ENCODE data around the gene MUC20. TPM values are rescaled to one million over a fixed set of nuclear protein-coding genes. Genes with fewer than 3 reads are reported as not detected.

Gene MUC20
- total RNA-seq, 2 experiments from 2014 or later, result 0.20 to 0.65 TPM

DNA sequence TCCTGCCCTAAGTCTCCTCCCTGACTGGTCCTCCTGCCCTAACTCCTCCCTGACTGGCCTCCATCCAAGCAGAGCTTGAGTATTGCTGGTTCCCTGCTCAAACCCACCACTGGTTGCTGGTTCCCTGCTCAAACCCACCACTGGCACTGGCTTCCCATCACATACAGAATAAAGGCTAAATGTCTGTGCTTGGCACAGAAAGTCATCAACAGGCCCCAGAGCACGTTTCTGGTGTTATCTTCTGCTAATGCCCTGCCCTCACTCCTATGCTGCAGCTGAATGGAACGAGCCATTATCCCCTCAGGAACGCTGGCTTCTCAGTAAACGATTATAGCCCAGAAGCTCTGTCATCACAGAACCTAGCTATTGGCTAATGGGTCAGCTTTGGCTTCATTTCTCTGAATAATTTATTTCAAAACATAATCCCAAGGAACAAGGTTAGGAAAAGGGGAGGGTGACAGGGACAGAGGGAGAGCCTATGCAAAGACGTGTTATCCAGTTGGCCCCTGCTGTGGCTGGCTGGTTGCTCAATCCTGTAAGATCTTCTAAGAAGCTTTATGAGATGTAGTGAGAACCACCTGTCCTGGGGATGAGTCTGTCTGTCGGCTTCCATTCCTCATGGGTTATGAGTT, 6.3 kb upstream of the MUC20 start:
- Mint-ChIP-seq H3K4me1 (ENCODE audit: low read depth) (peaks cover 5% of the 10 kb centered on the region), H3K27ac (no peak overlapping the region), H3K4me3 (no peak overlapping the region), H3K27me3 (peaks cover 1% of the 10 kb centered on the region), H3K9me3 (no peaks in the 10 kb centered on the region), H3K36me3 (ENCODE audit: low read depth) (peaks cover 6% of the 10 kb centered on the region)
- DNase-seq (no peak), ATAC-seq (no peak)
- ChIA-PET CTCF (interaction anchor here (0.9 to 1.7 kb wide), 4 partner anchors 14 to 136 kb away, joined by 3 to 7 read pairs (median 3); no protein-coding TSS in a partner anchor), POLR2A (interaction anchor here (0.6 to 1.1 kb wide), 2 partner anchors 7 to 16 kb away, joined by 3 to 5 read pairs; no protein-coding TSS in a partner anchor)
- TF ChIP-seq, protein P1, sequence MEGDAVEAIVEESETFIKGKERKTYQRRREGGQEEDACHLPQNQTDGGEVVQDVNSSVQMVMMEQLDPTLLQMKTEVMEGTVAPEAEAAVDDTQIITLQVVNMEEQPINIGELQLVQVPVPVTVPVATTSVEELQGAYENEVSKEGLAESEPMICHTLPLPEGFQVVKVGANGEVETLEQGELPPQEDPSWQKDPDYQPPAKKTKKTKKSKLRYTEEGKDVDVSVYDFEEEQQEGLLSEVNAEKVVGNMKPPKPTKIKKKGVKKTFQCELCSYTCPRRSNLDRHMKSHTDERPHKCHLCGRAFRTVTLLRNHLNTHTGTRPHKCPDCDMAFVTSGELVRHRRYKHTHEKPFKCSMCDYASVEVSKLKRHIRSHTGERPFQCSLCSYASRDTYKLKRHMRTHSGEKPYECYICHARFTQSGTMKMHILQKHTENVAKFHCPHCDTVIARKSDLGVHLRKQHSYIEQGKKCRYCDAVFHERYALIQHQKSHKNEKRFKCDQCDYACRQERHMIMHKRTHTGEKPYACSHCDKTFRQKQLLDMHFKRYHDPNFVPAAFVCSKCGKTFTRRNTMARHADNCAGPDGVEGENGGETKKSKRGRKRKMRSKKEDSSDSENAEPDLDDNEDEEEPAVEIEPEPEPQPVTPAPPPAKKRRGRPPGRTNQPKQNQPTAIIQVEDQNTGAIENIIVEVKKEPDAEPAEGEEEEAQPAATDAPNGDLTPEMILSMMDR (IDR thresholded peaks at IDR 0.05), result no peak
- intact Hi-C loops (cut with micrococcal nuclease), result no loop called here

DNA sequence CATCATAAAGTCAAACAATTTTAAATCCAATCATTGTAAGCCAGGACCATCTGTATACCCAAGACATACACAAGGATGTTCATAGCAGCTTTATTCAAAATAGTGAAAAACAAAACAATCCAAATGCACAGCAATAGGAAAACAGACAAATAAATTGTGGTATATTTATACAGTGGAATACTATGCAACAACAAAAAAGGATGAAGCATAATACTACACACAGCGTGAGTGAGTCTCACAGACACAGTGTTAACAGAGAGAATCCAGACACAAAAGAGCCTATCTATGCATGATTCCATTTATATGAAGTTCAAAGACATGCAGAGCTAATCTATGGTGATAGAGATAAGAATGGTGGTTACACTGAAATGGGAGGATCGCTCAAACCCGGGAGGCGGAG, 5.6 kb upstream of the MUC20 start:
- peaks cover 6% of the 10 kb centered on the region for H3K36me3 Mint-ChIP-seq (ENCODE audit: low read depth)
- POLR2A ChIA-PET, result interaction anchor here (0.6 to 1.1 kb wide), 2 partner anchors 8 to 16 kb away, joined by 3 to 5 read pairs; no protein-coding TSS in a partner anchor
- no peak overlapping the region for H3K27ac Mint-ChIP-seq
- no peaks in the 10 kb centered on the region for H3K9me3 Mint-ChIP-seq
- peaks cover 1% of the 10 kb centered on the region for H3K27me3 Mint-ChIP-seq
- DNase-seq (no peak), ATAC-seq (no peak)
- intact Hi-C loops (cut with micrococcal nuclease), result no loop called here
- no peak overlapping the region for H3K4me3 Mint-ChIP-seq
- CTCF ChIA-PET, result interaction anchor here (0.9 to 1.7 kb wide), 4 partner anchors 14 to 135 kb away, joined by 3 to 7 read pairs (median 3); no protein-coding TSS in a partner anchor
- H3K4me1 Mint-ChIP-seq (ENCODE audit: low read depth), result peaks cover 5% of the 10 kb centered on the region
- TF ChIP-seq, protein P1 (IDR thresholded peaks at IDR 0.05), result no peak

DNA sequence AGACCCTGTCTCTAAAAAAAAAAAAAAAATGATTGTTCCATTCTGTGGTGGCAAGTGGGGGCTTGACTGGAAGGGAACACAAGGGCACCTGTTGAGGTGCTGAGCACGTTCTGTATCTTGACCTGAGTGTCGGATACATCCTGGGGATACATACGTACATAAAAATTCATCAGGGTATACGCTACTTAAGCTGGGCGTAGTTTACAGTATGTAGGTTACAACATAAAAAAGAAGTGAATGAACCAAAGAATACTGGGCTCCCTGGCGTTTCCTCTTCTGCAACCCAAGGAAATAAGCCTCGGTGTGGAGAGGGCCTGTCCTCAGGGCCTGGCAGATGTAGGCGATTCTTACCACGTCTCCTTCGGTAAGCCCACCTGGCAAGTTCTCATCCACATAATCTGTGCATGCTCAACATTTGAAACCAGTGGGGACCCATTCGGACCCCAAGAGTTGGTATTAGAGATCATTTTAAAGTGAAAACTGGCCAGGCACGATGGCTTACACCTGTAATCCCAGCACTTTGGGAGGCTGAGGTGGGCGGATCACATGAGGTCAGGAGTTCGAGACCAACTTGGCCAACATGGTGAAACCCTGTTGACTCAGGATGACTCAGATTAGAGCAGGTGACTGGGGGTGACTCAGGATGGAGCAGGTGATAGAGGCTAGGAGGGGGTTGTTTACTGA, 5.1 kb upstream of the MUC20 start:
- CTCF ChIA-PET, result interaction anchor here (1.4 to 3.0 kb wide), 4 partner anchors 15 to 135 kb away, joined by 3 to 13 read pairs (median 5); no protein-coding TSS in a partner anchor
- intact Hi-C loops (cut with micrococcal nuclease), result no loop called here
- H3K36me3 Mint-ChIP-seq (ENCODE audit: low read depth), result peaks cover 6% of the 10 kb centered on the region
- no peaks in the 10 kb centered on the region for H3K9me3 Mint-ChIP-seq
- DNase-seq, result peak; percentile 65
- no peak overlapping the region for H3K4me3 Mint-ChIP-seq
- POLR2A ChIA-PET, result no interaction called here
- peak; percentile 75 for ATAC-seq
- peaks cover 5% of the 10 kb centered on the region for H3K4me1 Mint-ChIP-seq (ENCODE audit: low read depth)
- TF ChIP-seq, protein P1 (IDR thresholded peaks at IDR 0.05), result no peak
- H3K27me3 Mint-ChIP-seq, result peaks cover 1% of the 10 kb centered on the region
- no peak overlapping the region for H3K27ac Mint-ChIP-seq

DNA sequence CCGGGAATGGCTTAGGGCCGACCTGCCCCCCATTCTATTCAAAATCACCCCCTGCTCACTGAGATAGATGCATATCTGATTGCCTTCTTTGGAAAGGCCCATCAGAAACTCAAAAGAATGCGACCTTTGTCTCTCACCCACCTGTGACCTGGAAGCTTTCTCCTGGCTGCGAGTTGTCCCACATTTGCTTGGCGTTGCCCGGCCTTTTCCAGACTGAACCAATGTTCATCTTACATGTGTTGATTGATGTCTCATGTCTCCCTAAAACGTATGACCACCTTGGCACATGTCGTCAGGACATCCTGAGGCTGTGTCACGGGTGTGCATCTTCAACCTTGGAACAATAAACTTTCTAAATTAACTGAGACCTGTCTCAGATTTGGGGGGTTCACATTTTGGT, 3.4 kb upstream of the MUC20 start:
- ChIA-PET CTCF (interaction anchor here (0.7 to 3.0 kb wide), 5 partner anchors 9 to 142 kb away, joined by 3 to 13 read pairs (median 5); no protein-coding TSS in a partner anchor), POLR2A (interaction anchor here (1.9 kb wide), 1 partner anchor 133 kb away, joined by 5 read pairs; no protein-coding TSS in a partner anchor)
- TF ChIP-seq, protein P1 (IDR thresholded peaks at IDR 0.05), result no peak
- DNase-seq (no peak), ATAC-seq (no peak)
- intact Hi-C loops (cut with micrococcal nuclease), result no loop called here
- no peak overlapping the region for H3K4me3 Mint-ChIP-seq
- H3K4me1 Mint-ChIP-seq (ENCODE audit: low read depth), result peaks cover 5% of the 10 kb centered on the region
- H3K27me3 Mint-ChIP-seq, result peaks cover 1% of the 10 kb centered on the region
- H3K9me3 Mint-ChIP-seq, result no peaks in the 10 kb centered on the region
- H3K36me3 Mint-ChIP-seq (ENCODE audit: low read depth), result peaks cover 6% of the 10 kb centered on the region
- no peak overlapping the region for H3K27ac Mint-ChIP-seq
